GM12874 (cell line): ENCODE data around the gene ADI1.

Experiments
- CTCF ChIP-seq: IDR thresholded peaks from 2 replicates; pipeline ENCODE4 v1.5.1; 2011; ENCODE audit warnings: low read depth, mild to moderate bottlenecking, control low read depth, low read length, moderate library complexity; ENCODE audit not compliant: insufficient read depth

The ADI1 gene

GRCh38 chr2:3553946-3554345, 34.6 kb upstream of the ADI1 start:
- no peak for TF ChIP-seq CTCF

- no peak for TF ChIP-seq CTCF
Observed at GRCh38 chr2:3547915-3548314, 28.6 kb upstream of the ADI1 start.

DNA sequence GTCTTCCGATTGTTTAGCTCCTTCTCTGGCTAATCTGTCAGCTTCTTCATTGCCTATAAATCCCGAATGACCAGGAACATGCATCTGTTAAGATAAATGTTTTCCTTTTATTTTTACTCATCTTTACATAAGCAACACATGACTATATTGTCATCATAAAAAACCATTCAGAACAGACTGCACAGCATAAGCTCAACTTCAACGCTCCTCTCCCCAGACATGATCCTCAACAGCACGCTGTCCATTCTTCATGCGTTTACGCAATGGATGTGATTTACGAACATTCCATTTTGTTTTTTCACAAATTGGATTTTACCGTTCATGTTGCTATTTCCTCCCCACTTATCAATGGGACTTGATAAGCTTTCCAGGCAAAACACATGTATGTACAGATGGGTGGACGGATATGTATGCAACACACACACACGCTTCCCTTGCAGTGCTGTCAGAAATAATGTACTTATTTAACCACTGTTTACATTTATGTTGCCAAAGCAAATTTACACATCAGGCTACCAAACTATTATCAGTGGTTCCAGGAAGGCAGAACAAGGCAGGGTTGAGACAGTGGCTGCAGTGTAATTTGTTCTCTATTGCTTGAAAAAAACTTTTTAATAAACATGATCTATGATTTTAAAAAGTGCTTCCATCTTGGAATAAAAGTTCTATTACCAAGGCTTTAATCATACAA, 26.6 kb upstream of the ADI1 start:
- no peak for TF ChIP-seq CTCF

DNA sequence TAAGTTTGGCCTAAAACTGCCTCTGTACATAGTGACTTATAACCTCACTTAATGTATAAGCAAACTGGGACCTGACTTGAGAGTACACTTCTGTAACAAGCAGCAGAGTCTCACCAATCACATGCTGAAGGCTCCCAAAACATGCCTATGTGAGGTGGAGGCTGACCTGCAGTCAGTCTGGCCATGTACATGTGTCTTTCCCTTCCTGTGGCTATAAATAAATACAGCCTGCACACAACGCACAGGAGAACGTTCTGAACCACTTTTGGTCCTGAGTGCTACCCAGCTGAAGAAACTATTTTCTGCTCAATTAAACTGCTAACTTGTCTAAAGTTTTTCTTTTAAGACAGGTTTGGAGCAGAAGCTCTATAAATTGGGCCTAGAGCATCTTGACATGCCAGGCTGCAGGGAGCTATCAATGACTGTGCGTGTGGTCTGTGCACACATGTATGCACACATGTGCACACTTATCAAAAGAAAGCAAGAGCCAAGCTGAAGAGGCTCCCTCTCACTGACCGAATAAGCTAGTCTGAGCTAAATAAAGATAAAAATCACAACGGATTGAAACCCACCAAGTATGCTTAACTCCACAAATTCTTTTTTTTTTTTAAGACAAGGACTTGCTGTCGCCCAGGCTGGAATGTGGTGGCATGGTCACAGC, 23.8 kb upstream of the ADI1 start:
- no peak for TF ChIP-seq CTCF

- TF ChIP-seq CTCF = no peak
Observed at GRCh38 chr2:3542107-3542506, 22.8 kb upstream of the ADI1 start.

DNA sequence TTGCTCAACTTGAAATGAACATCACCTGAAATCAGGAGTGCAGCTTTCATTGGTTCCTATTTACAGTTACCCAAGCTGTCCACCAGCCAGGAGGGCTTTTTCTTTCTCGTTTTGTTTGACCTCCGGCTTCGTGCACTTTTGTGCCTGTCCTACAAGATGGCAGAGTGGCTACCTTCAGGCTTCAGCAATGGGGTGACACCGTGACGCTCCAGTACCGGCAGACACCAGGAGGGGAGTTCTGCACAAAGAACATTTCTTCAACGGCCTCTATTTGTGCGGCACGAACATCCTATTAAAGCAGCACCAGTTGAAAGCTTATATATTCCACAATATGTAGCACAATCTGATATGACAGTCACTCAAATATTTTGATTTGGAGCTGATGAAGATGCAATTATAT, 20.5 kb upstream of the ADI1 start:
- no peak for TF ChIP-seq CTCF

DNA sequence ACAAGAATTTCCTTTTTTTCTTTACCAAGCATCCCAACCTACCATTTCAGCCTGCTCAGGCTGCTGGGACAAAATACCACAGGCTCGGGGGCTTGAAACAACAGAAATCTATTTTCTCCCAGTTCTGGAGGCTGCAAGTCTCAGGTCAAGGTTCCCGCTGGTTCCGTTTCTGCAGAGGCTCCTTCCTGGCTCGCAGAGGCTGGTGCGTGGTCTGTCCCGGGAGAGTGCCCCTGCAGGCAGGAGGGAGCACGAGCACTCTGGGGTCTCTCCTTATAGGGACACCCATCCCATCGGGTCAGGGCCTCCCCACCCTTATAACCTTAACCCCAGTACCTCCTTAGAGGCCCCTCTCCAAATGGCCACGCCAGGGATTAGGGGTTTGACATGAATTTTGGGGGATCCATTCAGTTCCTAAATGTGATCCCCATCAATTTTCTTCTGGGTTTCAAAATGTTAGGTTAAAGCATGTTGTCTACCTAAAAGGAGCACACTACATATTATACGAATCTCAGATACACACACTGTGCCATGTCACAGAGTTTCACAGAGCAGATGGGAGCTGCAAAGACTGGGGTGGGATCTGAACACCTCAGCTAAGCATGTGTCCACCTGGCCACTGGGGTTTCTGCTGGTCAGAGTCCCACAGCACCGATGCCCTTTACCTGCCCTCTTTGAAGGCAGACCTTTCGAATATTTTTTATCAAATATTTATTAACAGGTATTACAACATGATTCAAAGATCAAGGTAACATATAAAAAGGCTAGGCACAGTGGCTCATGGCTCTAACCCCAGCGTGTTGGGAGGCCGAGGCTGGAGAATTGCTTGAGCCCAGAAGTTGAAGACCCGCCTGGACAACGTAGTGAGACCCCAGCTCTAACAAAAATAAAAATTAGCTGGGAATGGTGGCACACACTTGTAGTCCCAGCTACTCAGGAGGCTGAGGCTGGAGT, 17.6 kb upstream of the ADI1 start:
- no peak for TF ChIP-seq CTCF
